Right atrium auricular region (tissue), 2 donors: Measurements from ENCODE around the gene PHGDH. TPM values are rescaled to one million over a fixed set of nuclear protein-coding genes. Genes with fewer than 3 reads are reported as not detected.

Source experiments
- DNase-seq: peaks from one replicate; pipeline ENCODE4 v3.0.0-alpha.2; 2019; ENCODE audit warnings: low spot score
- H3K27ac ChIP-seq, 2 donors: fragments of 200-600 bp; sonication (generic); 1 replicate in 1 of 2; 2 replicates in 1 of 2; pipeline ENCODE4 v1.5.1; 2016 to 2019
- H3K27me3 ChIP-seq, 2 donors: fragments of 200-600 bp; sonication (generic); one replicate each; pipeline versions ENCODE4 v1.5.1 to v1.6.0; 2017 to 2019
- H3K36me3 ChIP-seq: fragments of 200-600 bp; sonication (generic); one replicate; pipeline ENCODE4 v1.5.1; 2016
- H3K4me1 ChIP-seq, 2 donors: fragments of 200-600 bp; sonication (generic); one replicate each; pipeline versions ENCODE4 v1.5.1 to v1.6.0; 2017 to 2019
- H3K4me3 ChIP-seq, 2 donors: fragments of 200-600 bp; sonication (generic); 1 replicate in 1 of 2; 2 replicates in 1 of 2; pipeline ENCODE4 v1.5.1; 2017 to 2019; ENCODE audit warnings: mild to moderate bottlenecking in 1 of 2, moderate library complexity in 1 of 2
- H3K9me3 ChIP-seq, 2 donors: fragments of 200-600 bp; sonication (generic); one replicate each; pipeline ENCODE4 v1.5.1; 2019
- total RNA-seq, 2 donors: library from RNA; depleted of rRNA; stranded (reverse); fragments of >200 nt; gene quantifications; one replicate each; pipeline ENCODE4 v1.1.0, GENCODE V29; 2016
- TF ChIP-seq, protein P1 (sequence below), 2 donors: fragments of 200-600 bp; sonication (generic); IDR thresholded peaks; one replicate each; pipeline ENCODE4 v1.5.1; 2019; ENCODE audit warnings: antibody characterized with exemption in 2 of 2

PHGDH gene
- total RNA-seq, 2 donors from 2014 or later: 23.5 to 29.4 TPM

DNA sequence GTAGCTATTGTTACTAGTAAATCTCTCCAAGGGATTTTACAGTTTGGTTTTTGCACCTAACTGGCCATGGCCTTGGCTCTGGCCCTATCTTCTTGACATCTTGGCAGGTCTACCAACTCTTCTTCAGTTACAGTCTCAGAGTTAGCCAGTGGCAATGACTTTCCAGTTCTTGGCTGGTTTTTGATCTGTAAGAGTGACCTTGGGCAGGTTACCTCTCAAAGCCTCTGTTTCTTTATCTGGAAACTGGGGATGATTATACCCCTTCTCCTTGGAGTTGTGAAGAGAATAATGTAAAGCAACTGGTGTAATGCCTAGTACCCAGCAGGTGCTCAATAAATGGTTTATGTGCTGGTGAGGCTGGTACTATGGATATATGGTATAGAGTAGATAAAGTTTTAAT, 6.7 kb downstream of the PHGDH start:
- peaks cover 0 to 15% of the 10 kb centered on the region in 2 donors for H3K4me1 ChIP-seq
- H3K27me3 ChIP-seq: no peaks in the 10 kb centered on the region
- H3K9me3 ChIP-seq: no peaks in the 10 kb centered on the region
- no peak for DNase-seq
- no peak overlapping the region for H3K4me3 ChIP-seq
- H3K27ac ChIP-seq: no peak overlapping the region
- no peaks in the 10 kb centered on the region for H3K36me3 ChIP-seq
- TF ChIP-seq, protein P1, sequence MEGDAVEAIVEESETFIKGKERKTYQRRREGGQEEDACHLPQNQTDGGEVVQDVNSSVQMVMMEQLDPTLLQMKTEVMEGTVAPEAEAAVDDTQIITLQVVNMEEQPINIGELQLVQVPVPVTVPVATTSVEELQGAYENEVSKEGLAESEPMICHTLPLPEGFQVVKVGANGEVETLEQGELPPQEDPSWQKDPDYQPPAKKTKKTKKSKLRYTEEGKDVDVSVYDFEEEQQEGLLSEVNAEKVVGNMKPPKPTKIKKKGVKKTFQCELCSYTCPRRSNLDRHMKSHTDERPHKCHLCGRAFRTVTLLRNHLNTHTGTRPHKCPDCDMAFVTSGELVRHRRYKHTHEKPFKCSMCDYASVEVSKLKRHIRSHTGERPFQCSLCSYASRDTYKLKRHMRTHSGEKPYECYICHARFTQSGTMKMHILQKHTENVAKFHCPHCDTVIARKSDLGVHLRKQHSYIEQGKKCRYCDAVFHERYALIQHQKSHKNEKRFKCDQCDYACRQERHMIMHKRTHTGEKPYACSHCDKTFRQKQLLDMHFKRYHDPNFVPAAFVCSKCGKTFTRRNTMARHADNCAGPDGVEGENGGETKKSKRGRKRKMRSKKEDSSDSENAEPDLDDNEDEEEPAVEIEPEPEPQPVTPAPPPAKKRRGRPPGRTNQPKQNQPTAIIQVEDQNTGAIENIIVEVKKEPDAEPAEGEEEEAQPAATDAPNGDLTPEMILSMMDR (IDR thresholded peaks at IDR 0.05): no peak

DNA sequence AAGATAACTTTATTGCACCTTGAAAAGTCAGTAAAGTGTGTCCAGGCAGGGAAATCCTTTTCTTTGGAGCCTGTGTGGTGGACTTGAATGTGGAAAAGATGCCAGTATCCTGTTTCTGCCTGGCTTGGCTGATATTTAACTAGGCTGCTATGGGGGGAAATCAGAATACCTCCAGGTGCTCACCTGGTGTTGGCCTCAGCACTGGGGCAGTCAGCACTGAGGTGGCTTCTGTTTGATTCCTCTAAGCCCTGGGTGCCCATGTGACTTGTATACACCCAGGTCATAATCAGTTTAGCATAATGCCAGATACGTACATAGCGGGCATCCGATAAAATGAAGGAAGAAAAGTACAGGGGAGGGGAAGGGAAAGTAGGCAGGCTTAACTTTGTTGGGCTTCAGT, 7.2 kb downstream of the PHGDH start:
- no peak for DNase-seq
- H3K4me1 ChIP-seq: peaks cover 0 to 11% of the 10 kb centered on the region in 2 donors
- TF ChIP-seq, protein P1 (IDR thresholded peaks at IDR 0.05): no peak

DNA sequence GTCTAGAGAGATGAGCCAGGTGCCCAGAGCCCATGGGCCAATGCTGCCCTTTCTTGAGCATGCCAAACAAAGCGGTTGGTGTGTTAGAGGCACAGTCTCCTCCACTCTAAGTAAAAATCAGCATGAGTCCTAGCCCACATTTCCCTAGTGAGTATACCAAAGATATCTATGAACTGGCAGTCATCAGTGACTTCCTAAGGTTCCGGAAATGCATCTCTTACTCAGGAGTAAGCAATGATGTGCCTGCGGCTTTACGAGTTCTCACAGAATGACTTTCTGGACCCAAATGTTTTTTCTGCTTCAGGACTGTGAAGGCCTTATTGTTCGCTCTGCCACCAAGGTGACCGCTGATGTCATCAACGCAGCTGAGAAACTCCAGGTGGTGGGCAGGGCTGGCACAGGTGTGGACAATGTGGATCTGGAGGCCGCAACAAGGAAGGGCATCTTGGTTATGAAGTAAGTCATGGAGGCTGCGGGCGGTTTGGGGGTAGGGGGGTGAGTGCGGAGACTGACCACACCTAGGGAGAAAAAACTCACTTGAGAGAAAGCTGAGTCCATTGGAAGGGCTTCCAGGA, 9.2 kb downstream of the PHGDH start:
- no peak overlapping the region for H3K4me3 ChIP-seq
- H3K4me1 ChIP-seq: peaks cover 0 to under 1% of the 10 kb centered on the region in 2 donors
- no peak for DNase-seq
- no peaks in the 10 kb centered on the region for H3K36me3 ChIP-seq
- H3K27ac ChIP-seq: no peak overlapping the region
- H3K9me3 ChIP-seq: no peaks in the 10 kb centered on the region
- TF ChIP-seq, protein P1 (IDR thresholded peaks at IDR 0.05): no peak
- no peaks in the 10 kb centered on the region for H3K27me3 ChIP-seq

More for the DNA sequence above, 7.2 kb downstream of the PHGDH start:
- Histone ChIP-seq H3K4me3 (no peak overlapping the region), H3K27me3 (no peaks in the 10 kb centered on the region), H3K36me3 (no peaks in the 10 kb centered on the region), H3K27ac (no peak overlapping the region), H3K9me3 (no peaks in the 10 kb centered on the region)

DNA sequence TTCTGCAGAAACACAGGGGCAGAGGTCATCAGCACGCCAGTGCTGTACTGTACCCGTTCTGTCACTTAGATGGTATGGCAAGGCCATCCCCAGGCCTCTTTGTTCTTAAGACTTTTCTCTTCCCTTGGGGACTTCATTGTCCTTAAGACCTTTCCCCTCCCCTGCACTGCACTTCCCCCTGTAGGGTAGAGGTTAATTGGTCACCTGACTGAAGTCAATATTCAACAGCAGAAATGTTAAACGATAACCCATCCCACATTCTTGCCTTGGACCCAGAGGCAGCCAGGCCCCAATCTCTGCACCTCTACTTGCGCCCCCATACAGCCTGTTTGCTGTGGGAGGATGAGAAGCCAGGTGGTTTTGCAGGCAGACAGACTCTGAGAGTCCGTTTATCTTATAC, 10.2 kb downstream of the PHGDH start:
- Histone ChIP-seq H3K4me3 (no peak overlapping the region), H3K36me3 (no peaks in the 10 kb centered on the region), H3K27ac (no peak overlapping the region), H3K9me3 (no peaks in the 10 kb centered on the region), H3K27me3 (no peaks in the 10 kb centered on the region), H3K4me1 (no peaks in the 10 kb centered on the region)
- DNase-seq: no peak
- TF ChIP-seq, protein P1 (IDR thresholded peaks at IDR 0.05): no peak

- Histone ChIP-seq H3K27me3 (no peaks in the 10 kb centered on the region), H3K4me1 (no peaks in the 10 kb centered on the region), H3K9me3 (no peaks in the 10 kb centered on the region), H3K27ac (no peak overlapping the region), H3K36me3 (no peaks in the 10 kb centered on the region), H3K4me3 (no peak overlapping the region)
- TF ChIP-seq, protein P1 (IDR thresholded peaks at IDR 0.05): no peak
- no peak for DNase-seq
These were observed 13.0 kb downstream of the PHGDH start for GRCh38 chr1:119724611-119725218.

GRCh38 chr1:119725626-119726025, 13.9 kb downstream of the PHGDH start:
- DNase-seq: no peak
- Histone ChIP-seq H3K36me3 (no peaks in the 10 kb centered on the region), H3K9me3 (no peaks in the 10 kb centered on the region), H3K4me1 (no peaks in the 10 kb centered on the region), H3K4me3 (no peak overlapping the region), H3K27me3 (no peaks in the 10 kb centered on the region), H3K27ac (no peak overlapping the region)
- TF ChIP-seq, protein P1 (IDR thresholded peaks at IDR 0.05): no peak
